Measurements from ENCODE around the gene BEST4.

GRCh38 chr1:44733784-44734183 lies 54.2 kb downstream of the BEST4 start:
- TF ChIP-seq CTCF (IDR thresholded peaks at IDR 0.05; ENCODE audit: extremely low read depth in 1 of 2, insufficient read depth in 1 of 2, low read depth in 1 of 2, low read length in 2 of 2) (no peak), POLR2A (IDR thresholded peaks at IDR 0.05; ENCODE audit: low read depth, low read length) (no peak), POLR2AphosphoS5 (IDR thresholded peaks at IDR 0.05; ENCODE audit: insufficient read depth, low read depth, low read length) (no peak), EZH2 (IDR thresholded peaks at IDR 0.05; ENCODE audit: borderline replicate concordance, low read depth, low read length, severe bottlenecking) (no peak), JUN (IDR thresholded peaks at IDR 0.05; ENCODE audit: borderline replicate concordance, insufficient read depth, insufficient read length, low read depth) (no peak)

All from endothelial cell of umbilical vein (primary cell).